Heart right ventricle (tissue), 16 donors: Measurements from ENCODE around the gene FLOT1. TPM values are rescaled to one million over a fixed set of nuclear protein-coding genes. Genes with fewer than 3 reads are reported as not detected.

Source experiments
- ATAC-seq, 8 donors: fragments of 200-7000 bp; cut with Tn5 transposase; one replicate each; pipeline ENCODE4 v1.9.1; 2020; ENCODE audit warnings: mild to moderate bottlenecking in 8 of 8, moderate library complexity in 8 of 8, moderate number of reproducible peaks in 1 of 8
- DNase-seq, 2 donors: peaks; one replicate each; pipeline ENCODE4 v3.0.0-alpha.2; 2020
- H3K27ac ChIP-seq, 10 donors: fragments of 200-600 bp; sonication (generic) in 2 of 10; one replicate each; pipeline versions ENCODE4 v1.5.0 to v1.8.0; 2020 to 2022; ENCODE audit warnings: mild to moderate bottlenecking in 3 of 10
- H3K27me3 ChIP-seq, 7 donors: fragments of 200-600 bp; one replicate each; pipeline ENCODE4 v1.8.0; 2021 to 2022; ENCODE audit warnings: mild to moderate bottlenecking in 2 of 7
- H3K36me3 ChIP-seq, 9 donors: fragments of 200-600 bp; sonication (generic) in 1 of 9; one replicate each; pipeline versions ENCODE4 v1.5.0 to v1.8.0; 2020 to 2022; ENCODE audit warnings: mild to moderate bottlenecking in 2 of 9
- H3K4me1 ChIP-seq, 9 donors: fragments of 200-600 bp; sonication (generic) in 1 of 9; one replicate each; pipeline versions ENCODE4 v1.5.0 to v1.8.0; 2020 to 2022; ENCODE audit warnings: mild to moderate bottlenecking in 4 of 9
- H3K4me3 ChIP-seq, 10 donors: fragments of 200-600 bp; sonication (generic) in 2 of 10; one replicate each; pipeline versions ENCODE4 v1.5.0 to v1.8.0; 2020 to 2022; ENCODE audit warnings: mild to moderate bottlenecking in 7 of 10, moderate library complexity in 2 of 10
- H3K9me3 ChIP-seq, 11 donors: fragments of 200-600 bp in 10 of 11; sonication (generic) in 2 of 11; one replicate each; pipeline versions ENCODE4 v1.5.0 to v1.8.0; 2013 to 2022; ENCODE audit warnings: mild to moderate bottlenecking in 2 of 11, control low read depth in 1 of 11, moderate library complexity in 1 of 11
- CTCF ChIP-seq, 9 donors: fragments of 200-600 bp; sonication (generic) in 2 of 9; IDR thresholded peaks; one replicate each; pipeline versions ENCODE4 v1.5.0 to v1.8.0; 2021 to 2022; ENCODE audit warnings: antibody characterized with exemption in 9 of 9, mild to moderate bottlenecking in 5 of 9, moderate library complexity in 1 of 9
- WGBS, 2 donors: extraction: QIAGEN DNeasy Blood & Tissue Kit; methylation state at CpG; one replicate each; pipeline ENCODE4 v1.1.7; 2013; ENCODE audit warnings: inconsistent platforms in 1 of 2; 5-methylcytosine and 5-hydroxymethylcytosine counted together
- intact Hi-C, 10 donors: fragments of 100-400 bp; cut with DNase I; formaldehyde crosslinking; loops; one replicate each; pipeline versions ENCODE4 v1.11.1 to v1.14.2; 2022
- polyA plus RNA-seq, 2 donors: library from polyadenylated mRNA; stranded (reverse); fragments of 200-250 nt; gene quantifications; one replicate each; pipeline ENCODE4 v1.2.3, GENCODE V29; 2013
- total RNA-seq, 10 donors: library from RNA; stranded (reverse); fragmentation: NEBNext Ultra II Directional in 3 of 10; extraction: Animal tissue kit (Norgen Biotek cat#: 25700) in 3 of 10; gene quantifications; one replicate each; pipeline versions ENCODE4 v1.2.1 to v1.2.4, GENCODE V29; 2021 to 2023
- donor health status: Arrhythmogenic right ventricular cardiomyopathy.
- donor health status: ischemic (EF 13 %, LVEDD 7.1; RV severe dilation, severe dysfunction).
- donor health status: healthy with polysubstance abuse.
- donor health status: DM: no; HTN: yes; CAD: no.
- donor health status: DM: no; HTN: no; CAD: no.
- donor health status: ischemic (EF 25% LVEDD 6.9; RV normal size, moderate dysfunction).
- donor health status: ischemic (EF 25% LVEDD 5.7; RV mildly dilated, moderate dysfunction).
- donor health status: healthy.
- donor health status: DM: yes; HTN: yes; CAD: no.
- donor health status: Ischemic cardiomyopathy.
- donor health status: ischemic (EF 35%, LVEDD 5.7; RV mildly dilated, moderate dysfunction).
- donor health status: nonischemic (EF 11% LVEDD 7.7; RV severe dilation, severe dysfunction).
- donor health status: DM: yes; HTN: yes; CAD: no.
- donor health status: PGD.
- donor health status: ischemic (EF 29% LVEDD 5.4; RV normal size, mild dysfunction).
- donor health status: nonischemic (EF 23%, LVEDD 6.1; RV moderate dilation, normal function).

The FLOT1 gene
- total and polyA plus RNA-seq, 12 donors, result 158 to 317 (median 190) TPM

- Histone ChIP-seq H3K27ac (no peak overlapping the region), H3K27me3 (no peaks in the 10 kb centered on the region), H3K4me3 (no peak overlapping the region), H3K9me3 (no peaks in the 10 kb centered on the region), H3K4me1 (peaks cover 0 to 7% (median 0%) of the 10 kb centered on the region in 9 donors), H3K36me3 (peaks cover 0 to 99% (median 51%) of the 10 kb centered on the region in 9 donors)
- WGBS, 2 donors, result 98 to 100% methylated on average over 2 of the region's 2 CpGs
- TF ChIP-seq CTCF (IDR thresholded peaks at IDR 0.05), result no peak
- DNase-seq (no peak), ATAC-seq (no peak)
- intact Hi-C loops, result no loop called here
These were observed 33.2 kb downstream of the FLOT1 start for GRCh38 chr6:30709101-30709868.

GRCh38 chr6:30707281-30707850 lies 35.1 kb downstream of the FLOT1 start:
- ATAC-seq (no peak), DNase-seq (no peak)
- H3K4me1 ChIP-seq, result peaks cover 0 to 7% (median 0%) of the 10 kb centered on the region in 9 donors
- no peaks in the 10 kb centered on the region for H3K27me3 ChIP-seq
- no peaks in the 10 kb centered on the region for H3K9me3 ChIP-seq
- intact Hi-C loops, result no loop called here
- peaks cover 0 to 99% (median 45%) of the 10 kb centered on the region in 9 donors for H3K36me3 ChIP-seq
- no peak overlapping the region for H3K27ac ChIP-seq
- 84 to 87% methylated on average over 6 of the region's 6 CpGs for WGBS, 2 donors
- no peak for TF ChIP-seq CTCF (IDR thresholded peaks at IDR 0.05)
- no peak overlapping the region for H3K4me3 ChIP-seq

- H3K27ac ChIP-seq, result peak overlapping the region in 2 of 10 donors; percentile 13 to 37
- 71 to 75% methylated on average over 4 of the region's 4 CpGs for WGBS, 2 donors
These were observed 36.9 kb downstream of the FLOT1 start for GRCh38 chr6:30705620-30706019.

GRCh38 chr6:30703821-30704220 lies 38.7 kb downstream of the FLOT1 start:
- no peak for ATAC-seq

More at GRCh38 chr6:30705620-30706019, 36.9 kb downstream of the FLOT1 start:
- DNase-seq (peak in 1 of 2 donors; percentile 33), ATAC-seq (peak in 7 of 8 donors; percentile 39 to 91 (median 75))
- no peak overlapping the region for H3K4me3 ChIP-seq
- intact Hi-C loops, result no loop called here
- H3K9me3 ChIP-seq, result no peaks in the 10 kb centered on the region
- no peaks in the 10 kb centered on the region for H3K27me3 ChIP-seq
- peaks cover 0 to 9% (median 0%) of the 10 kb centered on the region in 9 donors for H3K4me1 ChIP-seq
- TF ChIP-seq CTCF (IDR thresholded peaks at IDR 0.05), result no peak
- H3K36me3 ChIP-seq, result peaks cover 0 to 99% (median 37%) of the 10 kb centered on the region in 9 donors

More at GRCh38 chr6:30703821-30704220, 38.7 kb downstream of the FLOT1 start:
- intact Hi-C loops, result no loop called here
- no peak overlapping the region for H3K4me3 ChIP-seq
- TF ChIP-seq CTCF (IDR thresholded peaks at IDR 0.05), result no peak
- WGBS, 2 donors, result 95% methylated on average over 4 of the region's 4 CpGs
- no peaks in the 10 kb centered on the region for H3K9me3 ChIP-seq
- DNase-seq, result no peak
- peaks cover 0 to 99% (median 36%) of the 10 kb centered on the region in 9 donors for H3K36me3 ChIP-seq
- peaks cover 0 to 14% (median 0%) of the 10 kb centered on the region in 9 donors for H3K4me1 ChIP-seq
- H3K27ac ChIP-seq, result no peak overlapping the region
- no peaks in the 10 kb centered on the region for H3K27me3 ChIP-seq
